Activated CD8-positive, alpha-beta memory T cell treated with anti-CD3 and anti-CD28 coated beads, Interleukin-2, amount 50 U/mL, for 48 hours (primary cell): ENCODE measurements around the gene MARS1.
"Not testable (repeated sequence)": the region's sequence is repeated elsewhere in the genome, so short reads cannot be mapped to it uniquely, and the experiment has no call there.

Source experiments
- DNase-seq: peaks from one replicate; pipeline ENCODE4 v3.0.0-alpha.2; 2020

Gene MARS1

DNA sequence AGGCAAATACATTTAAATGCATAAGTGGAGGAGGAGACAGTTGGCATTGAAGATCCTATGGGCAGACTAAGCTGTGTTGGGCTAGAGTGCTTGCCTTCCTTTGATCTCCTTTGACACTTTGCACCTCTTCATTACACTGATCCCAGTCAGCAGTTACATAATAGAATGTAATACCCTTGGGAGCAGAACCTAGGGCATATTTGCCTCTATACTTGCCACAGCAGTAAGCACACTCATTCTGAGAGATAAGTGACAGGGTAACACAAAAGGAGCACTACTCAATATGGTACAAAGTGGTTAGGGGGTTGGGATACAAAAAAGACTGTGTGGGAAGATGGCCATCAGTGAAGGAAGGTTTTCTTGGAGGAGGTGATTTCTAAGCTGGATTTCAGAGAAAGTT is 9.0 kb downstream of the MARS1 start:
- DNase-seq: no peak

- DNase-seq: no peak
These were observed 9.6 kb downstream of the MARS1 start for GRCh38 chr12:57497223-57498131.

- DNase-seq: no peak
These were observed 10.2 kb downstream of the MARS1 start for GRCh38 chr12:57498132-57498502.

DNA sequence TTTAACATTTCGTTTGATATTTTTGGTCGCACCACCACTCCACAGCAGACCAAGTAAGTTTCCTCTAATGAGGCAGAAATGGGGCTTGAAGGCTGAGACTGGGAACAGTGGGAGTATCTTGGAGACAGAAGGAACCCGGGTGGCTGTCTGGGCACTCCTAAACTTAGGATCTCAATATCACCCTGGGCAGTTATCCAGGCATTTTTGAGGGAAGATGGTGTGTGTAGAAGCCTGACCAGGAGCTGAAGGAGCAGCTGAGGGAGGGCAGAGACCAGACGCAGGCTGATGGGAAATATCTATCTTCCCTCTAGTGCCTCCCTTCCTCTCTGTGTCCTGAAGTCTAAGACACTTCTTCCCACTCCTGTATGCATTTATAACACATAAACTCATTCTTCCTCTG is 10.7 kb downstream of the MARS1 start:
- DNase-seq: no peak

DNA sequence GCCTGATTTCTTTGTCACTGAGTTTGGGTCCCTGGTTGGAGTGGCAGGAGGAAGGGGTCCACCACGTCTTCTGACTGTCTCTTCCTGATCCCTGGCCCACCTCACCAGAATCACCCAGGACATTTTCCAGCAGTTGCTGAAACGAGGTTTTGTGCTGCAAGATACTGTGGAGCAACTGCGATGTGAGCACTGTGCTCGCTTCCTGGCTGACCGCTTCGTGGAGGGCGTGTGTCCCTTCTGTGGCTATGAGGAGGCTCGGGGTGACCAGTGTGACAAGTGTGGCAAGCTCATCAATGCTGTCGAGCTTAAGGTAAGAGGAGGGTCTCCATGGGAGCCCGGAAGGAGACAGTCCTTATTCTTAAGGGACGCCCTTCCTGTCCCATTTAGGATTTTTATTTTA is 12.3 kb downstream of the MARS1 start:
- no peak for DNase-seq

GRCh38 chr12:57502311-57502969 is 14.6 kb downstream of the MARS1 start:
- not testable (repeated sequence) for DNase-seq

- DNase-seq: not testable (repeated sequence)
These were observed 18.7 kb downstream of the MARS1 start for GRCh38 chr12:57506541-57506940.

GRCh38 chr12:57507796-57508195 is 19.9 kb downstream of the MARS1 start:
- not testable (repeated sequence) for DNase-seq

GRCh38 chr12:57511161-57511560 is 23.3 kb downstream of the MARS1 start:
- DNase-seq: no peak

DNA sequence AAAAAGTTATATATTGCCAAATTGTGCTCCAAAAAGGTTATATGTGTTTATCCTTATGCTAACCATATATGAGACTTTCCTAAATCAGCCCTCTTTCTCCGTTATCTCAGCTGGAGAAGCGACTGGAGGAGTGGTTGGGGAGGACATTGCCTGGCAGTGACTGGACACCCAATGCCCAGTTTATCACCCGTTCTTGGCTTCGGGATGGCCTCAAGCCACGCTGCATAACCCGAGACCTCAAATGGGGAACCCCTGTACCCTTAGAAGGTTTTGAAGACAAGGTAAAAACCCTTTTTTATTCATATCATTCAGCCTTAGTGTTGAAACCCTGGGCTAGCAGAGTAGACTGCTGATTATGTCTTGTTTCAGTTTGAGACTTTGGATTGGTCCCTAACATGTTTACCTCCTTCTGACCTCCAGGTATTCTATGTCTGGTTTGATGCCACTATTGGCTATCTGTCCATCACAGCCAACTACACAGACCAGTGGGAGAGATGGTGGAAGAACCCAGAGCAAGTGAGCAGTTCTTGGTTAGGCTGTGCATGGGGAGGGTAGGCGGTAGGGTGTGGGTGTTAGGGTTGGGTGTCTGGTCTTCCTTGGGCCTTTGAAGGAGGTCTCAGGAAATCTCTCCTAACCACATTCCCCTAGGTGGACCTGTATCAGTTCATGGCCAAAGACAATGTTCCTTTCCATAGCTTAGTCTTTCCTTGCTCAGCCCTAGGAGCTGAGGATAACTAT is 23.9 kb downstream of the MARS1 start:
- DNase-seq: no peak

DNA sequence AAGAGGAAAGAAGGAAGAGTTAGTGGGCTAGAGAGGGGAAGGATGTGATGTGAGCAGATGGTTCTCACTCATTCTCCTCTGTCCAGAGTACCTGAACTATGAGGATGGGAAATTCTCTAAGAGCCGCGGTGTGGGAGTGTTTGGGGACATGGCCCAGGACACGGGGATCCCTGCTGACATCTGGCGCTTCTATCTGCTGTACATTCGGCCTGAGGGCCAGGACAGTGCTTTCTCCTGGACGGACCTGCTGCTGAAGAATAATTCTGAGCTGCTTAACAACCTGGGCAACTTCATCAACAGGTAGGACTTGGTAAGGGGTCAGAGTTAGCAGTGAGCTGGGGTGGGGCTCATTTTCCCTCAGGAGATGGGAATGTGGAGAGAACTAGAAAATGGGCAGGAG is 24.8 kb downstream of the MARS1 start:
- no peak for DNase-seq

DNA sequence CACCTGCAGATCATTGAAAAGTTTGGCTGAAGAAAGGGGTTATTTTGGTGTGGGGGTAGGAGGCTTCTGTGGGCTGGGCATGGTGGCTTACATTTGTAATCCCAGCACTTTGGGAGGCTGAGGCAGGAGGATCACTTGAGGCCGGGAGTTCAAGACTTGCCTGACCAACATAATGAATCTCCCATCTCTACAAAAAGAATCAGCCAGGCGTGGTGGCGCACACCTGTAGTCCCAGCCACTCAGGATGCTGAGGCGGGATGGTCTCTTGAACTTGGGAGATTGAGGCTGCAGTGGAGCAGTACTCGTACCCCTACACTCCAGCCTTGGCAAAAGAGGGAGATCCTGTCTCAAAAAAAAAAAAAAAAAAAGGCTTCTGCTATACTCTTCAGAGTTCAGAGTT is 25.4 kb downstream of the MARS1 start:
- no peak for DNase-seq

DNA sequence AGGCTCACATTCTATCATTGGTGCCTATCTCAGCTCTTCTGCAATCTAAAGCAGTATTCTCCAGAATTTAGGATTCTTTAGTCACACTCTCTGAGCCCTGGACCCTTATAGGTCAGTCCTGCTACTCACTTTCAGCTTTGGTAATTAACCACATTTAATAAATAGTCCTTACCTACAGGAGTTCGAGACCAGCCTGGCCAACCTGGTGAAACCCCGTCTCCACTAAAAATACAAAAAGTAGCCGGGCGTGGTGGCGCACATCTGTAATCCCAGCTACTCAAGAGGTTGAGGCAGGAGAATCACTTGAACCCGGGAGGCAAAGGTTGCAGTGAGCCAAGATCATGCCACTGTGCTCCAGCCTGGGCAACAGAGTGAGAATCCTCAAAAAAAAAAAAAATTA is 25.8 kb downstream of the MARS1 start:
- not testable (repeated sequence) for DNase-seq

GRCh38 chr12:57514246-57514645 is 26.4 kb downstream of the MARS1 start:
- DNase-seq: not testable (repeated sequence)

DNA sequence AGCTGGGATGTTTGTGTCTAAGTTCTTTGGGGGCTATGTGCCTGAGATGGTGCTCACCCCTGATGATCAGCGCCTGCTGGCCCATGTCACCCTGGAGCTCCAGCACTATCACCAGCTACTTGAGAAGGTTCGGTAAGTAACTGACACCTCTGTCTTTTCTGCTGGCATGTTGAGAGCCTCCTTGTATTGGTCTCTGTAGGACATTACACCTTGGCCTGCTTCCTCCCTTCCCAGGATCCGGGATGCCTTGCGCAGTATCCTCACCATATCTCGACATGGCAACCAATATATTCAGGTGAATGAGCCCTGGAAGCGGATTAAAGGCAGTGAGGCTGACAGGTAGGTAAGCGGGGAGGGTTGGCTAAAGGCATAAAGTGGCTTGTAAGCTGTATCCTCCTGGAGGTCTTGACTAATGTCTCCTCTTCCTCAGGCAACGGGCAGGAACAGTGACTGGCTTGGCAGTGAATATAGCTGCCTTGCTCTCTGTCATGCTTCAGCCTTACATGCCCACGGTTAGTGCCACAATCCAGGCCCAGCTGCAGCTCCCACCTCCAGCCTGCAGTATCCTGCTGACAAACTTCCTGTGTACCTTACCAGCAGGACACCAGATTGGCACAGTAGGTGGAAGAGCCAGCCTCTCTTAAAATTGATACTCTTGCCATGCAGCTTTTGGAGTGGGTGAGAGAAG is 27.0 kb downstream of the MARS1 start:
- no peak for DNase-seq

- DNase-seq: no peak
These were observed 27.6 kb downstream of the MARS1 start for GRCh38 chr12:57515408-57515933.

- DNase-seq: no peak
These were observed 28.2 kb downstream of the MARS1 start for GRCh38 chr12:57515934-57516541.

- no peak for DNase-seq
These were observed 28.8 kb downstream of the MARS1 start for GRCh38 chr12:57516617-57517153.

DNA sequence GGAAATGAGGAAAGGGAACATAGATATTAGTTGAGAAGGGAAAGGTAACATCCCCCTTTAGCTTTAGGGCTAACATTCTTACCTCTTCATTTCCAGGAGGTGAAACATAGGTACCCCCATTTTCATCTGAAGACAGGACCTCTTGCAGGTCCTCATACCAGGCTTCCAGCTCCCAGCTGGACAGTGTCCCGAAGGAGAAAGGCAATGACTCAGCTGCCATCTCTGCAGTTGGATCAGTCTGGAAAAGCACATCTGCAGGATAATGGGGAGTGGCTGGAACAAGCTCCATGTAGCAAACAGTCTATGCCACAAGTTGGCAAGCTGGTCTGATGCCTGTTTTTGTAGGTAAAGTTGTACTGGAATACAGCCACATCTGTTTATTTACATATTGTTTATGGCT is 29.3 kb downstream of the MARS1 start:
- no peak for DNase-seq

DNA sequence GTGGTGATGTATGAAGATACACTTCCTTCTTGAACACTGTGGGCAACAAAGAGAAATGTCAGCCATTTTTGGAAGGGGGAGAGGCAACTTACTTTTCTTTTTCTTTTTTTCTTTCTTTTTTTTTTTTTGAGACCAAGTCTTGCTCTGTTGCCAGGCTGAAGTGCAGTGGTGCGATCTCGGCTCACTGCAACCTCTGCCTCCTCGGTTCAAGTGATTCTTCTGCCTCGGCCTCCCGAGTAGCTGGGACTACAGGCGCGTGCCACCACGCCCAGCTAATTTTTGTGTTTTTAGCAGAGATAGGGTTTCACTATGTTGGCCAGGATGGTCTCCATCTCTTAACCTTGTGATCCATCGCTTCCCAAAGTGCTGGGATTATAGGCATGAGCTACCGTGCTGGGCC is 29.9 kb downstream of the MARS1 start:
- DNase-seq: not testable (repeated sequence)

DNA sequence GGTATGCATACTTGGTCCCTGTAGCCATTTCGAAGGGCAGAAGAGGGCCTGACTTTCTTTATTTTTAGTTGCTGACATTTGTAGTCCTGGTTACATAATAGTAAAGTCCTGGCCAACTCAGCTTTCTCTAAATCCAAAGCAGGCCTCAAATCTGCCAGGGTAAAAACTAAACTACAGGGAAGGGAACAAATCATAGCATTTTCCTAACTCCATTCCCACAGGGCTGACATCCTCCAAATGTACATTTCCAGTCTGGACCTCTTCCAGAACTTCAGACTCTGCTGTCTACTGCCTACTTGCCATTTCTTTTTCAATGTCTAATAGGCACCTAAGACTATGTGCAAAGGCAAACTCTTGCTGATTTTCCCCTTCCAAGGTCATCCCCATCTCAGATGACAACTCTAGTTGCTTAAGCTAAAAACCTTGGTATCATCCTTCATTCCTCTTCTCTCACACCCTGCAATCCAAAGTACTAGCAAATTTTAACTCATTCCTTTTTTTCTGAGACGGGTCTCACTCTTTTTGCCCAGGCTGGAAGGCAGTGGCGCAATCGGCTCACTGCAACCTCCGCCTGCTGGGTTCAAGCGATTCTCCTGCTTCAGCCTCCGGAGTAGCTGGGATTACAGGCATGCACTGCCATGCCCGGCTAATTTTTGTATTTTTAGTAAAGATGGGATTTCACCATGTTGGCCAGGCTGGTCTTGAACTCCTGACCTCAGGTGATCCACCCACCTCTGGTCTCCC is 30.5 kb downstream of the MARS1 start:
- no peak for DNase-seq
